Activated T-cell treated with anti-CD3 and anti-CD28 coated beads for 4 hours (primary cell): ENCODE data around the gene OGFOD2.
"Not testable (repeated sequence)": the region's sequence is repeated elsewhere in the genome, so short reads cannot be mapped to it uniquely, and the experiment has no call there.

ENCODE experiments used
- DNase-seq: peaks from one replicate; pipeline ENCODE4 v3.0.0-alpha.2; 2020

OGFOD2 gene

GRCh38 chr12:123005081-123005626 is 30.1 kb downstream of the OGFOD2 start:
- DNase-seq, result no peak

GRCh38 chr12:123006977-123007376 is 31.9 kb downstream of the OGFOD2 start:
- DNase-seq, result no peak

GRCh38 chr12:123010110-123010509 is 35.1 kb downstream of the OGFOD2 start:
- no peak for DNase-seq

- no peak for DNase-seq
These were observed 35.6 kb downstream of the OGFOD2 start for GRCh38 chr12:123010681-123011080.

- no peak for DNase-seq
These were observed 36.7 kb downstream of the OGFOD2 start for GRCh38 chr12:123011701-123012100.

- no peak for DNase-seq
These were observed 38.4 kb downstream of the OGFOD2 start for GRCh38 chr12:123013185-123014095.

- not testable (repeated sequence) for DNase-seq
These were observed 39.4 kb downstream of the OGFOD2 start for GRCh38 chr12:123014473-123014872.

GRCh38 chr12:123017753-123018152 is 42.7 kb downstream of the OGFOD2 start:
- no peak for DNase-seq

GRCh38 chr12:123019841-123020138 is 44.7 kb downstream of the OGFOD2 start:
- no peak for DNase-seq

GRCh38 chr12:123021688-123022604 is 46.9 kb downstream of the OGFOD2 start:
- DNase-seq, result no peak

GRCh38 chr12:123022846-123023245 is 47.8 kb downstream of the OGFOD2 start:
- no peak for DNase-seq

- DNase-seq, result no peak
These were observed 49.9 kb downstream of the OGFOD2 start for GRCh38 chr12:123024819-123025391.

GRCh38 chr12:123026094-123026853 is 51.2 kb downstream of the OGFOD2 start:
- no peak for DNase-seq

GRCh38 chr12:123027726-123028445 is 52.8 kb downstream of the OGFOD2 start:
- no peak for DNase-seq

GRCh38 chr12:123028475-123028874 is 53.4 kb downstream of the OGFOD2 start:
- no peak for DNase-seq

GRCh38 chr12:123029550-123029949 is 54.5 kb downstream of the OGFOD2 start:
- no peak for DNase-seq
